Astrocyte of the spinal cord (primary cell): Measurements from ENCODE around the gene EMC1.
"Not testable (repeated sequence)": the region's sequence is repeated elsewhere in the genome, so short reads cannot be mapped to it uniquely, and the experiment has no call there.

ENCODE experiments used
- DNase-seq: peaks from one replicate; pipeline ENCODE4 v3.0.0; 2011; ENCODE audit warnings: low read depth, low spot score
- H3K4me3 ChIP-seq: 2 replicates; pipeline ENCODE4 v1.5.1; 2011; ENCODE audit warnings: low read depth, mild to moderate bottlenecking, low read length, moderate library complexity
- in situ Hi-C: cut with HindIII; loops from 2 replicates; pipeline ENCODE4 v1.10.0; 2017; ENCODE audit warnings: low sequenced_read_pairs
- TF ChIP-seq, protein P1 (sequence below): IDR thresholded peaks from 2 replicates; pipeline ENCODE4 v1.5.1; 2012; ENCODE audit warnings: low read depth, mild to moderate bottlenecking, low read length, inconsistent platforms

EMC1 gene

DNA sequence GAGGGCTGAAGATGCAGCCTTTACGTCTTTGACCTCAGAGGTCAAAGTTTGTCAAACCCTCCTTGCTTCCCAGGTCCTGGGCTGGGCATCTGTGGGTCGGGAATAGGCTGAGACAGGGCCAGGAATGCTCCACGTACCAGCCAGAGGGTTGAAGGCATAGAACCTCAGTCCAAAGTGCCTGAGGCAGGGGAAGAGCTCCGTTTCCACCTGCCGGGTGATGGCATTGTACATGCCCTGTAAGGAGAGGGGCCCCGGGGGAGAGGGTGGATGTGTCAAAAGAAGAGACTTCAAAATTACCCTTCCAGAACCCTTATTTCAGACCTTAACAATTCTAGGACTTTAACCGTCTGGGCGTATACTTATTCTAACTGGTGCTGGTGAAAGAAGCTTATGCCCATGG is 33.6 kb upstream of the EMC1 start:
- no peak for DNase-seq
- in situ Hi-C loops, result no loop called here
- TF ChIP-seq, protein P1, sequence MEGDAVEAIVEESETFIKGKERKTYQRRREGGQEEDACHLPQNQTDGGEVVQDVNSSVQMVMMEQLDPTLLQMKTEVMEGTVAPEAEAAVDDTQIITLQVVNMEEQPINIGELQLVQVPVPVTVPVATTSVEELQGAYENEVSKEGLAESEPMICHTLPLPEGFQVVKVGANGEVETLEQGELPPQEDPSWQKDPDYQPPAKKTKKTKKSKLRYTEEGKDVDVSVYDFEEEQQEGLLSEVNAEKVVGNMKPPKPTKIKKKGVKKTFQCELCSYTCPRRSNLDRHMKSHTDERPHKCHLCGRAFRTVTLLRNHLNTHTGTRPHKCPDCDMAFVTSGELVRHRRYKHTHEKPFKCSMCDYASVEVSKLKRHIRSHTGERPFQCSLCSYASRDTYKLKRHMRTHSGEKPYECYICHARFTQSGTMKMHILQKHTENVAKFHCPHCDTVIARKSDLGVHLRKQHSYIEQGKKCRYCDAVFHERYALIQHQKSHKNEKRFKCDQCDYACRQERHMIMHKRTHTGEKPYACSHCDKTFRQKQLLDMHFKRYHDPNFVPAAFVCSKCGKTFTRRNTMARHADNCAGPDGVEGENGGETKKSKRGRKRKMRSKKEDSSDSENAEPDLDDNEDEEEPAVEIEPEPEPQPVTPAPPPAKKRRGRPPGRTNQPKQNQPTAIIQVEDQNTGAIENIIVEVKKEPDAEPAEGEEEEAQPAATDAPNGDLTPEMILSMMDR, result no peak
- no peak overlapping the region for H3K4me3 ChIP-seq

DNA sequence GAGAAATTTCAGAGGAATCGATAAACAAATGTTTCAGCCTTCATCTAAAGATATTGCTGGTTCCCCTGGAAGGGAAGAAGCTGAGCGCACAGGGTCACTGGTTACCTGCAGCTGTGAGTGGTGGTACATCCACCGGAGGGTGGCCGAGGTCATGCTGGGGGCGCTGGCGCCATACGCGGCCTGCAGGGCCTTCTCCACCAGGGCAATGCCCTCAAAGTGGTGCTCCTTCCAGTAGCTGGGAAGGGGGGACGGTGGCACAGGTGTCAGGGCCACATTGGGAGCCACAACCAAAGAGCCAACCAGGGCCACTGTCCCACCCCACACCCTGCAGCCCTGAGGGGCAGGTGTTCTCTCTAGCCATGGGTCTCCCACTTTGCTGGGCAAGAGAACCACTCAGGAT is 32.6 kb upstream of the EMC1 start:
- no peak overlapping the region for H3K4me3 ChIP-seq
- no peak for DNase-seq
- TF ChIP-seq, protein P1, result no peak
- in situ Hi-C loops, result no loop called here

DNA sequence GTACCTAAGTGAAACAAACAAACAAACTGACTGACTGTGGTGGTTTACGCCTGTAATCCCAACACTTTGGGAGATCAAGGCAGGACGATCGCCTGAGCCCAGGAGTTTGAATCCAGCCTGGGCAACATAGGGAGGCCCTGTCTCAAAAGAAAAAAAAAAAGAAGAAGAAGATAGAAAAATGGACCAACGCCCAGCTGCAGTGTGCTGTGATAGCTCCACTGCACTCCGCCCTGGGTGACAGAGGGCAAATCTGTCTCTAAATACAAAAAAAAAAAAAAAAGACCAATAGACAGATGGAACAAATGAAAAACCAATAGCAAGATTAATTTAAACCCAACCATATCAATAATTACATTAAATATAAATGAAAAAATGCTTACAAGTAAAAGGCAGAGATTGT is 23.3 kb upstream of the EMC1 start:
- in situ Hi-C loops, result no loop called here
- TF ChIP-seq, protein P1, result no peak

DNA sequence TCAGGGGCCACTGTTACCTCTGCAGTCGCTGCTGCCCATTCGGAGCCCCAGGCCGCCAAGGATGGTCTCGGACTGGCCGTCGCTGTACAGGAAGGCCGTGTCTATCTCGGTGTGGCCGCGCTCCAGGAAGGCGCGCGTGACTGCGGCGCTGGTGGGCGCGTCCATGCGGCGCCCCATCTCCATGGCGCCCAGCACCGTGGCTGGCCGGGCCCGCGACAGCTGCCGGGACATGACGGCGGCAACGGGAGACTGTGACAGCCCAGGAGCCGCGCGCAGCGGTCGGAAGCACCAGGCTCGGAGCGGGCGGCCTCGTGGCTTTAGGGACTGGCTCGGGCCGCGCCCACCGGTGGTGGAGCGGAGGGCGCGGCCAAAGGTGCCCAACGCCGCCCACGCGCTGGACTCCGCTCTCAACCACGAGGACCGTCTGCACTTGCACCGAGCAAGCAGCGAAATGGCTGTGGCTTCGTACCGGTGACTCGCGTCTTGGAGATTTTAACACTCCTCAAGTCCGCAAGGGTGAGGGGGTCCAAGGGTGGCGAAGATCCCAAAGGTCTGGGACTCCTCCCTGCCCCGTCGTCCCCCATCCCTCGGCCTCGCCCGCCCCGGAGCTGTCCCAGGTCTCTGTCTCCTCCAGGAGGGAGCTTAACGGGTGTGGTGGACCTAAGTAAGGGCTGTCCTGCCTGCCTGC is 22.7 kb upstream of the EMC1 start:
- DNase-seq, in situ Hi-C loops, H3K4me3 ChIP-seq: not testable (repeated sequence)

More for the DNA sequence above, 23.3 kb upstream of the EMC1 start:
- DNase-seq, result no peak
- no peak overlapping the region for H3K4me3 ChIP-seq

DNA sequence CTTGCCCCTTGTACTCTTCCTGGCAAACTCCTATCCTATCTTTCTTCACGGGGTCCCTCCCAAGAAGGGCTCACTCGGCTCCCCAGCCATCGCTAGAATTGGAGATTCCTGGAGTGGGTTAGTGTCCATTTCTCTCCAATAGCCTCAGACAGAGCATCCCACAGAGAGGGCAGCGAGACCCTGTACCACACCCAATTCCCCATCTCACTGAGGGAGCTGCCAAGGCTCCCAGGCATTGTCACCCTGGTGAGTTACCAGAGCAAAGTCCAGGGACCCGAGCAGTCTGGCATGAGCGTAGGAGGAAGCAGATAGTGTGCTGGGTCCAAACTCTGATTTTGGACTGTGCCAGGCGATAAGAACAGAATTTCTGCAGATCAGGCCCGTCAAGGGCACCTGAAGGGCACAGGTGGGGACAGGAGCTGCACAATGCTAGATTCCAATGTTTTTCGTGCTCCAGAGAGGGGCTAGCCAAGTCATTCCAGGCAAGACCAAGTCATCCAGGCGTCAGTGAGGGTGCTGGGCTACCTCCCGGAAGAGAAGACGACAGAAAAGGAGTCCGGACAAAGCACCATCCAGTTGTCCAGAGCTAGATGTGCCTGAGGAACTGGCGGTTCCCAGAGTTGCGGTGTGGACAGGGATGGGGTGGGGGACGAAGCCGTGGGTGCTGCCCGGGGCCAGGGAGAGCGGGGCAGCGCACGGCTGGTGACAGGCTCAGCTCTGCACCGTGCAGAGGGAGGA is 22.0 kb upstream of the EMC1 start:
- in situ Hi-C loops, result no loop called here
- TF ChIP-seq, protein P1, result no peak
- DNase-seq, result no peak
- H3K4me3 ChIP-seq, result no peak overlapping the region

DNA sequence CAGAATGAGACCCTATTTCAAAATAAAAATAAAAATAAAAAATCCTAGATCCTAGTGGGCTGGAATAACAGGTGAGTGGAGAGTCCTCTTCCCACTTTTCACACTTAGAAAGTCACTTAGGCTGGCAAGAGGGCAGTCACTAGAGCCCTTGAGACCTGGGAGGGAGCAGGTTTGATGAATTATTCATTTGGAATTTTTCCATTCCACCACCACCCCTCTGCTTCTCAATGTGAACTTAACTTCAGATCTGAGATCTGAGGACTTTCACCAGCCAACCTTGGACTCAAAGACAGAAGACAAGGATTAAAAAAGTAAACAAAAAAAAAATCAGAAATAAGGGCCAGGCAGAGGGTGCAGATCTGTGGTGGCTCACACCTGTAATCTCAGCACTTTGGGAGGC is 20.7 kb upstream of the EMC1 start:
- DNase-seq, result no peak

DNA sequence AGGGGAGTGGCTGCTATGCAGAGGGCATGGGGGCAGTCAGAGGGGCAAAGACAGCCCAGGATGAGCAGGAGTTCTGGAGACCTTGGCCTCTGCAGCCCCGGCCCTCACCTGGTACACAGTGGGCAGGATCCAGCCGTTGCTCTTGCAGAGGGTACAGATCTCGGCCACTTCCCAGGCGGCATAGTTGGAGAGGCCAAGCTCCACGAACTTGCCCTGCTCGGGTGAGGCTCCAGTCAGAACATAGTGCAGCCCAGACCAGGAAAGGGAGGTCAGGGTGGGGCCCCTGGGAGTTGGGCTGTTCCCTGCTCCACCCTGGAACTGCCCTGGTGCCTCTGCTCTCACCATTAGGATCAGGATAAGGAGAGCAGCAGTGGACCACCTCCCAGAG is 19.0 kb upstream of the EMC1 start:
- in situ Hi-C loops, H3K4me3 ChIP-seq, DNase-seq: not testable (repeated sequence)

More for the DNA sequence above, 20.7 kb upstream of the EMC1 start:
- TF ChIP-seq, protein P1, result no peak
- in situ Hi-C loops, result no loop called here
- H3K4me3 ChIP-seq, result no peak overlapping the region
